Peyer's patch (tissue), 4 donors: ENCODE data around the gene MLX. TPM values are rescaled to one million over a fixed set of nuclear protein-coding genes. Genes with fewer than 3 reads are reported as not detected.
"Not testable (repeated sequence)": the region's sequence is repeated elsewhere in the genome, so short reads cannot be mapped to it uniquely, and the experiment has no call there.

Source experiments
- DNase-seq, 3 donors: peaks; one replicate each; pipeline ENCODE4 v3.0.0-alpha.2; 2017 to 2019
- H3K27ac ChIP-seq, 4 donors: fragments of 200-600 bp; sonication (generic); one replicate each; pipeline ENCODE4 v1.5.1; 2016 to 2019
- H3K27me3 ChIP-seq, 2 donors: fragments of 200-600 bp; sonication (generic); one replicate each; pipeline ENCODE4 v1.5.1; 2019
- H3K36me3 ChIP-seq, 3 donors: fragments of 200-600 bp; sonication (generic); one replicate each; pipeline ENCODE4 v1.5.1; 2016 to 2019
- H3K4me1 ChIP-seq, 4 donors: fragments of 200-600 bp; sonication (generic); one replicate each; pipeline ENCODE4 v1.5.1; 2016 to 2019
- H3K4me3 ChIP-seq, 4 donors: fragments of 200-600 bp; sonication (generic); 1 replicate in 3 of 4; 2 replicates in 1 of 4; pipeline ENCODE4 v1.5.1; 2016 to 2019; ENCODE audit warnings: mild to moderate bottlenecking in 1 of 4
- H3K9me3 ChIP-seq, 4 donors: fragments of 200-600 bp; sonication (generic); one replicate each; pipeline ENCODE4 v1.5.1; 2016 to 2019; ENCODE audit warnings: mild to moderate bottlenecking in 1 of 4
- POLR2A ChIP-seq, 2 donors: fragments of 450-650 bp; IDR thresholded peaks; one replicate each; pipeline ENCODE4 v1.5.1; 2017; ENCODE audit warnings: antibody characterized with exemption in 2 of 2, mild to moderate bottlenecking in 2 of 2, moderate library complexity in 2 of 2
- total RNA-seq, 4 donors: library from RNA; depleted of rRNA; stranded (reverse); fragments of >200 nt; gene quantifications; one replicate each; pipeline ENCODE4 v1.1.0, GENCODE V29; 2016
- TF ChIP-seq, protein P1 (sequence below), 6 experiments: fragments of 450-650 bp in 4 of 6; fragments of 200-600 bp in 2 of 6; sonication (generic) in 1 of 6; IDR thresholded peaks; one replicate each; pipeline ENCODE4 v1.5.1; 2017 to 2019; ENCODE audit warnings: antibody characterized with exemption in 6 of 6, mild to moderate bottlenecking in 3 of 6, moderate library complexity in 1 of 6

Gene MLX
- total RNA-seq, 4 donors from 2014 or later = 65.2 to 180 (median 133) TPM

DNA sequence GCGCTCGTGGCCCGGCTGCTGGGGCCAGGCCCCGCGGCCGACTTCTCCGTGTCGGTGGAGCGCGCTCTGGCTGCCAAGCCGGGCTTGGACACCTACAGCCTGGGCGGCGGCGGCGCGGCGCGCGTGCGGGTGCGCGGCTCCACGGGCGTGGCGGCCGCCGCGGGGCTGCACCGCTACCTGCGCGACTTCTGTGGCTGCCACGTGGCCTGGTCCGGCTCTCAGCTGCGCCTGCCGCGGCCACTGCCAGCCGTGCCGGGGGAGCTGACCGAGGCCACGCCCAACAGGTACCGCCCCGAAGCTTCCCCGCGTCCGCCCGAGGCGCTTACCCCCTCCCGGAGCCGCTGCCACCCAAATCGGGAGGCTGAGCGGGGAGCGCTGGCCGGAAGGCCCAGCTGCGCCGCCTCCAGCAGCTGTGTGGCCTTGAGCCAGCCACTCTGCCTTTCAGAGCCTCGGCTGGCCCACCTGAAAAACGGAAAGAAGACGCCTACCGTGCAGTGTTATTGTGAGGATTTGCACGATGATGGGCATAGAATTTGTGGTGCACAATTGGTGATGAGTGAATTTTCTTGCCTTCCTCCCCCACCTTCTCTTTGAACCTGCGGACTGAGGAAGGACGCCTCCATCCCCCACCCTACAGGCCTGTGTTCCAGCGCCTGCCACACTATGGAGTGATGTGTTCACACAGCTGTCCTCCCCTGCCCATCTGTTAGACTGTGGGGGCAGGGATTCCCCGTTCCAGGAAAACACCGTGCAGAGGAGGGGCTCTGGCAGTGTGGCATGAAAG is 30.3 kb upstream of the MLX start:
- Histone ChIP-seq H3K4me1 (peaks cover under 1 to 30% (median 9%) of the 10 kb centered on the region in 4 donors), H3K27me3 (no peaks in the 10 kb centered on the region), H3K4me3 (peak overlapping the region; percentile 52 to 96 (median 78)), H3K27ac (peak overlapping the region; percentile 85 to 98 (median 88)), H3K9me3 (no peaks in the 10 kb centered on the region), H3K36me3 (peaks cover 0 to 19% (median 0%) of the 10 kb centered on the region in 3 donors)
- DNase-seq = peak; percentile 79 to 93 (median 86)
- TF ChIP-seq, protein P1, sequence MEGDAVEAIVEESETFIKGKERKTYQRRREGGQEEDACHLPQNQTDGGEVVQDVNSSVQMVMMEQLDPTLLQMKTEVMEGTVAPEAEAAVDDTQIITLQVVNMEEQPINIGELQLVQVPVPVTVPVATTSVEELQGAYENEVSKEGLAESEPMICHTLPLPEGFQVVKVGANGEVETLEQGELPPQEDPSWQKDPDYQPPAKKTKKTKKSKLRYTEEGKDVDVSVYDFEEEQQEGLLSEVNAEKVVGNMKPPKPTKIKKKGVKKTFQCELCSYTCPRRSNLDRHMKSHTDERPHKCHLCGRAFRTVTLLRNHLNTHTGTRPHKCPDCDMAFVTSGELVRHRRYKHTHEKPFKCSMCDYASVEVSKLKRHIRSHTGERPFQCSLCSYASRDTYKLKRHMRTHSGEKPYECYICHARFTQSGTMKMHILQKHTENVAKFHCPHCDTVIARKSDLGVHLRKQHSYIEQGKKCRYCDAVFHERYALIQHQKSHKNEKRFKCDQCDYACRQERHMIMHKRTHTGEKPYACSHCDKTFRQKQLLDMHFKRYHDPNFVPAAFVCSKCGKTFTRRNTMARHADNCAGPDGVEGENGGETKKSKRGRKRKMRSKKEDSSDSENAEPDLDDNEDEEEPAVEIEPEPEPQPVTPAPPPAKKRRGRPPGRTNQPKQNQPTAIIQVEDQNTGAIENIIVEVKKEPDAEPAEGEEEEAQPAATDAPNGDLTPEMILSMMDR (IDR thresholded peaks at IDR 0.05) = peak in 3 of 6 experiments; percentile 10 to 46 (median 22)
- no peak for TF ChIP-seq POLR2A (IDR thresholded peaks at IDR 0.05)

DNA sequence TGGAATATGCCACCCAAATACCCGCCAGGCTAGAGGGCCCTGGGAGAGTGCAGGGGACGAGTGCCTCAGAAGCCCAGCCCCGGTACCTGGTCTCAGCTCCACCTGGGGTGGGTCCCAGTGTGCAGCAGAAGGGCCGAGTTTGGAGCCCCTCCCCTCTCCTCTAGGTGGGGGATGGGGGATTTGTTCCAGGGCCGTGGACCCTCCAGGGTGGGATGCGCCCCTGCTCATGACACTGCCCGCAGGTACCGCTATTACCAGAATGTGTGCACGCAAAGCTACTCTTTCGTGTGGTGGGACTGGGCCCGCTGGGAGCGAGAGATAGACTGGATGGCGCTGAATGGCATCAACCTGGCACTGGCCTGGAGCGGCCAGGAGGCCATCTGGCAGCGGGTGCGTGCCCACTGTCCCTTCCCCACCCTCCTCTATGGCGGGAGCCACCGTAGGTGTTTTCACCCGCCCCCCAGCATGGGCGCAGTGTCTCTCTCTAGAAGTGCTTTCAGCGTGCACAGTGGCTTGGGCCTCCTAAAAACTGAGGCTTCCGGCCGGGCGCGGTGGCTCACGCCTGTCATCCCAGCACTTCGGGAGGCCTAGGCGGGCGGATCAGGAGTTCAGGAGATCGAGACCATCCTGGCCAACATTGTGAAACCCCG is 29.6 kb upstream of the MLX start:
- H3K27me3 ChIP-seq = no peaks in the 10 kb centered on the region
- H3K36me3 ChIP-seq = peaks cover 0 to 22% (median 0%) of the 10 kb centered on the region in 3 donors
- no peaks in the 10 kb centered on the region for H3K9me3 ChIP-seq
- H3K27ac ChIP-seq = peak overlapping the region; percentile 85 to 98 (median 88)
- no peak for DNase-seq
- peak overlapping the region; percentile 52 to 96 (median 78) for H3K4me3 ChIP-seq
- H3K4me1 ChIP-seq = peaks cover 0 to 33% (median 9%) of the 10 kb centered on the region in 4 donors
- TF ChIP-seq POLR2A (IDR thresholded peaks at IDR 0.05) = no peak
- TF ChIP-seq, protein P1 (IDR thresholded peaks at IDR 0.05) = no peak

DNA sequence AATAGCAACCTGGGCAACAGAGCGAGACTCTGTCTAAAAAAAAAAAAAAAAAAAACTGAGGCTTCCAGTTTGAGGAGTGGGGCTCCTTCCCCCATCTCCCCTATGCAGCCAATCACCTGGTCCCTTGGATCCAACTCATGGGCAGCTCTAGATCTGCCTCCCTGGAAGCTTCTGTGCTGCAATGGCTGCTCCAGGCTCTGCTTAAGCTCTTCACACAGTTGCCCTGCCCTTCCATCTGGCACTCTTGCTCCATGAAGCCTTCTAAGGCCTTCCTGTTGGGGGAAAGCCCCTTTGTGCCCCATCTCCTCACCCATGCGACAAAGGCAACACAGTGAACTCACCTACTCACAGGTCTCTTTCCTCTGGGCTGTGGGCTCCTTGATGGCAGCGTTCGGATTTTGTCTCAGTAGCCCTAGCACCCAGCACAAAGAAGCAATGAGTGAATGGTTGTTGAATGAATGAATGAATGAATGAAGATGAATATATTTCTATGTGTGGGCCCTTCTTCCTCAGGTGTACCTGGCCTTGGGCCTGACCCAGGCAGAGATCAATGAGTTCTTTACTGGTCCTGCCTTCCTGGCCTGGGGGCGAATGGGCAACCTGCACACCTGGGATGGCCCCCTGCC is 29.0 kb upstream of the MLX start:
- Histone ChIP-seq H3K4me1 (peaks cover 0 to 37% (median 9%) of the 10 kb centered on the region in 4 donors), H3K27me3 (no peaks in the 10 kb centered on the region), H3K36me3 (peaks cover 0 to 28% (median 0%) of the 10 kb centered on the region in 3 donors), H3K4me3 (no peak overlapping the region), H3K27ac (no peak overlapping the region), H3K9me3 (no peaks in the 10 kb centered on the region)
- no peak for TF ChIP-seq POLR2A (IDR thresholded peaks at IDR 0.05)
- TF ChIP-seq, protein P1 (IDR thresholded peaks at IDR 0.05) = no peak
- no peak for DNase-seq

DNA sequence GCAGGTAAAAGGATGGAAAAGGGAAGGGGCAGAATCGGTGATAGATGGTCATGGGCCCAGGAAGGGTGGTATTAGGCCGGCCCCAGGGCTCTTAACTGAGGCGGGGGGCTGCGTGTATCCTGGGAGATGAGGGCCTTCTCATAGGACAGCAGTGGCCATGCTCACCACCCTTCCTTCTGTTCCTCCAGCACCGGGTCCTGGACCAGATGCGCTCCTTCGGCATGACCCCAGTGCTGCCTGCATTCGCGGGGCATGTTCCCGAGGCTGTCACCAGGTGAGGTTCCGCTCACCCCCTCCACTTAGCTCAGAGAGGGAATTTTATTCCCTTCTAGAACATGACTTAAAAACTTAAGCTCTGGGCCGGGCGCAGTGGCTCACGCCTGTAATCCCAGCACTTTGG is 28.4 kb upstream of the MLX start:
- no peaks in the 10 kb centered on the region for H3K9me3 ChIP-seq
- peaks cover 0 to 34% (median 0%) of the 10 kb centered on the region in 3 donors for H3K36me3 ChIP-seq
- no peak for DNase-seq
- no peak overlapping the region for H3K4me3 ChIP-seq
- TF ChIP-seq, protein P1 (IDR thresholded peaks at IDR 0.05) = no peak
- no peak for TF ChIP-seq POLR2A (IDR thresholded peaks at IDR 0.05)
- H3K27me3 ChIP-seq = no peaks in the 10 kb centered on the region
- no peak overlapping the region for H3K27ac ChIP-seq
- H3K4me1 ChIP-seq = peaks cover 0 to 37% (median 9%) of the 10 kb centered on the region in 4 donors

DNA sequence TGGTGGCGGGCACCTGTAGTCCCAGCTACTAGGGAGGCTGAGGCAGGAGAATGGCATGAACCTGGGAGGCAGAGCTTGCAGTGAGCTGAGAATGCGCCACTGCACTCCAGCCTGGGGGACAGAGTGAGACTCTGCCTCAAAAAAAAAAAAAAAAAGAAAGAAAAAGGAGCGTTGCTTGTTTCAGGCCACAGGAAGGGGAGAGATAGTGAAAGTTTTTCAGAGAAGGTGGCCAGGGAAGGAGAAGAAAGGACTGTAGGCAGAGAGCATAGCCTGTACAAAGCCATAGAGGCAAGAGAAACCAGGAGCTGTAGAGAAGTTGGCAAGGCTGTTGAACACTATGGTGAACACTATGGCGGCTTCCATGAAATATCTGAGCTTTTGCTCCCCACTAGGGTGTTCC is 26.3 kb upstream of the MLX start:
- Histone ChIP-seq H3K36me3 (peaks cover 0 to 40% (median 0%) of the 10 kb centered on the region in 3 donors), H3K27ac (peak overlapping the region in 2 of 4 donors; percentile 79 to 80)

More for the DNA sequence above, 26.3 kb upstream of the MLX start:
- peaks cover 0 to 33% (median 8%) of the 10 kb centered on the region in 4 donors for H3K4me1 ChIP-seq
- H3K9me3 ChIP-seq, H3K4me3 ChIP-seq, H3K27me3 ChIP-seq, DNase-seq: not testable (repeated sequence)
